GM12878 (cell line): Measurements from ENCODE around the gene GABBR2. TPM values are rescaled to one million over a fixed set of nuclear protein-coding genes. Genes with fewer than 3 reads are reported as not detected.

Experiments used
- ATAC-seq: fragments of 200-7000 bp; cut with Tn5 transposase; 3 replicates; pipeline ENCODE4 v1.9.1; 2020; ENCODE audit warnings: mild to moderate bottlenecking, moderate library complexity
- BruUV-seq: library from RNA; stranded (reverse); fragments of 400-500 nt; replicated peaks from 2 replicates; lab custom pipeline; 2021; lab: Mats Ljungman, UMichigan
- CTCF ChIA-PET: fragments of 300-600 bp; sonication (Branson Sonifier 250); formaldehyde crosslinking; extraction: SDS; loops from one replicate; lab custom pipeline; 2021; ENCODE audit warnings: inconsistent platforms; lab: Yijun Ruan, JAX
- POLR2A ChIA-PET: fragments of 350-600 bp; formaldehyde crosslinking; extraction: SDS; loops from one replicate; lab custom pipeline; 2021; ENCODE audit warnings: inconsistent platforms; lab: Charles Lee
- RAD21 ChIA-PET: fragments of 300-600 bp; sonication (Branson Sonifier 250); formaldehyde crosslinking; loops from one replicate; lab custom pipeline; 2023; ENCODE audit warnings: antibody characterized with exemption; ENCODE audit not compliant: unreplicated experiment; lab: Charles Lee
- SMC1A ChIA-PET: fragments of 300-600 bp; sonication (Branson Sonifier 250); formaldehyde crosslinking; loops from one replicate; lab custom pipeline; 2023; ENCODE audit not compliant: unreplicated experiment, uncharacterized antibody; lab: Charles Lee
- DNase-seq: peaks from one replicate; pipeline ENCODE4 v3.0.0-alpha.2; 2011; ENCODE audit warnings: low read depth, low spot score
- FAIRE-seq: peaks from 3 replicates; lab custom pipeline; 2011; peaks lifted over from hg19 to GRCh38; lab: Jason Lieb, UNC
- H2AFZ ChIP-seq: 2 replicates; pipeline ENCODE4 v1.6.0; 2011; ENCODE audit warnings: low read depth, low read length, control low read depth; ENCODE audit not compliant: control insufficient read depth
- H3K27ac ChIP-seq: 2 replicates; pipeline ENCODE4 v1.5.1; 2011; ENCODE audit warnings: control low read depth; ENCODE audit not compliant: control insufficient read depth, insufficient read depth
- H3K27me3 ChIP-seq, 2 experiments: replicated peaks in 1 of 2; 2 replicates each; pipeline versions ENCODE4 v1.6.0 to v1.6.1; 2011; ENCODE audit warnings: low read length in 1 of 2; ENCODE audit not compliant: control insufficient read depth in 2 of 2, insufficient read depth in 2 of 2
- H3K36me3 ChIP-seq, 2 experiments: 2 replicates each; pipeline ENCODE4 v1.5.1; 2011; ENCODE audit warnings: low read length in 1 of 2; ENCODE audit not compliant: control insufficient read depth in 2 of 2, insufficient read depth in 2 of 2
- H3K4me1 ChIP-seq: 2 replicates; pipeline ENCODE4 v1.6.1; 2011; ENCODE audit warnings: mild to moderate bottlenecking, low read length, moderate library complexity, mixed read lengths; ENCODE audit not compliant: control insufficient read depth, insufficient read depth
- H3K4me2 ChIP-seq: 2 replicates; pipeline ENCODE4 v1.6.0; 2011; ENCODE audit warnings: control low read depth; ENCODE audit not compliant: control insufficient read depth, insufficient read depth
- H3K4me3 ChIP-seq: fragments of 200-600 bp; sonication (generic); 2 replicates; pipeline ENCODE4 v1.5.1; 2016
- H3K79me2 ChIP-seq: 2 replicates; pipeline ENCODE4 v1.6.0; 2011; ENCODE audit warnings: low read length; ENCODE audit not compliant: control insufficient read depth, insufficient read depth
- H3K9ac ChIP-seq: 2 replicates; pipeline ENCODE4 v1.8.0; 2011; ENCODE audit warnings: low read length, control low read depth, mixed read lengths; ENCODE audit not compliant: control insufficient read depth, insufficient read depth
- H3K9me3 ChIP-seq: replicated peaks from 3 replicates; pipeline ENCODE4 v1.5.1; 2011; ENCODE audit warnings: mild to moderate bottlenecking, low read length; ENCODE audit not compliant: control insufficient read depth, insufficient read depth
- H4K20me1 ChIP-seq: 2 replicates; pipeline ENCODE4 v1.6.0; 2011; ENCODE audit not compliant: control insufficient read depth, insufficient read depth
- ATF7 ChIP-seq: fragments of 450-650 bp; IDR thresholded peaks from 2 replicates; pipeline ENCODE4 v1.6.1; 2016; ENCODE audit warnings: low read depth, mild to moderate bottlenecking
- BCL11A ChIP-seq: IDR thresholded peaks from 2 replicates; pipeline ENCODE4 v1.6.1; 2011; ENCODE audit warnings: low read depth, low read length
- BCL3 ChIP-seq: IDR thresholded peaks from 2 replicates; pipeline ENCODE4 v1.6.1; 2011; ENCODE audit warnings: borderline replicate concordance, low read depth, mild to moderate bottlenecking, moderate library complexity, low read length; ENCODE audit not compliant: insufficient read depth, poor library complexity, severe bottlenecking
- CEBPB ChIP-seq, 2 experiments: fragments of 150-350 bp in 1 of 2; IDR thresholded peaks; 2 replicates each; pipeline ENCODE4 v1.6.1; 2012 to 2014; ENCODE audit warnings: low read depth in 2 of 2, low read length in 2 of 2, borderline replicate concordance in 1 of 2, inconsistent platforms in 1 of 2
- EED ChIP-seq: sonication (generic); IDR thresholded peaks from 2 replicates; pipeline ENCODE4 v1.6.1; 2016; ENCODE audit warnings: antibody characterized with exemption, low read depth
- ETV6 ChIP-seq, 2 experiments: fragments of 450-650 bp in 1 of 2; IDR thresholded peaks in 1 of 2; conservative IDR thresholded peaks in 1 of 2; 2 replicates each; pipeline ENCODE4 v1.6.1; 2014; ENCODE audit warnings: antibody characterized with exemption in 1 of 2, borderline replicate concordance in 1 of 2, low read depth in 1 of 2, mild to moderate bottlenecking in 1 of 2, moderate library complexity in 1 of 2
- EZH2 ChIP-seq: IDR thresholded peaks from 2 replicates; pipeline ENCODE4 v1.6.1; 2012; ENCODE audit warnings: low read depth, mild to moderate bottlenecking, control low read depth, inconsistent platforms, low read length, borderline replicate concordance; ENCODE audit not compliant: control insufficient read depth
- HDGF ChIP-seq: fragments of 450-650 bp; IDR thresholded peaks from 2 replicates; pipeline ENCODE4 v1.6.1; 2016; ENCODE audit warnings: antibody characterized with exemption
- IRF4 ChIP-seq: IDR thresholded peaks from 2 replicates; pipeline ENCODE4 v1.6.1; 2011; ENCODE audit warnings: low read depth, low read length
- JUND ChIP-seq: IDR thresholded peaks from 2 replicates; pipeline ENCODE4 v1.6.1; 2012; ENCODE audit warnings: low read depth, mild to moderate bottlenecking, low read length, improper control_type of control experiment, moderate library complexity
- KLF5 ChIP-seq: fragments of 450-650 bp; IDR thresholded peaks from 2 replicates; pipeline ENCODE4 v1.6.1; 2014; ENCODE audit warnings: mild to moderate bottlenecking; ENCODE audit not compliant: partially characterized antibody
- NFXL1 ChIP-seq: fragments of 450-650 bp; IDR thresholded peaks from 2 replicates; pipeline ENCODE4 v1.6.1; 2017; ENCODE audit warnings: antibody characterized with exemption, mild to moderate bottlenecking, borderline replicate concordance
- RAD51 ChIP-seq: fragments of 450-650 bp; IDR thresholded peaks from 2 replicates; pipeline ENCODE4 v1.6.1; 2016; ENCODE audit warnings: moderate library complexity, mild to moderate bottlenecking, inconsistent platforms
- RELA ChIP-seq: fragments of 450-650 bp; IDR thresholded peaks from 2 replicates; pipeline ENCODE4 v1.8.0; 2014; ENCODE audit warnings: borderline replicate concordance; ENCODE audit not compliant: partially characterized antibody
- SMARCA5 ChIP-seq: fragments of 450-650 bp; IDR thresholded peaks from 2 replicates; pipeline ENCODE4 v1.6.1; 2017; ENCODE audit warnings: mild to moderate bottlenecking
- SUZ12 ChIP-seq: fragments of 200-600 bp; sonication (generic); IDR thresholded peaks from one replicate; pipeline ENCODE4 v1.6.1; 2018; ENCODE audit warnings: antibody characterized with exemption, mild to moderate bottlenecking; ENCODE audit not compliant: unreplicated experiment
- YBX1 ChIP-seq: fragments of 450-650 bp; IDR thresholded peaks from 2 replicates; pipeline ENCODE4 v1.6.1; 2016; ENCODE audit warnings: antibody characterized with exemption
- WGBS: methylation state at CpG from one replicate; pipeline ENCODE4 v1.1.6; 2016; ENCODE audit warnings: low lambda C conversion rate; ENCODE audit not compliant: insufficient replicate concordance, insufficient coverage; ENCODE audit errors: missing lambda C conversion rate; 5-methylcytosine and 5-hydroxymethylcytosine counted together
- in situ Hi-C: fragments of 300-500 bp; cut with MboI; formaldehyde crosslinking; loops from 9 replicates; pipeline ENCODE4 v1.14.3; 2018; ENCODE audit warnings: mixed read lengths
- intact Hi-C: fragments of 100-400 bp; cut with micrococcal nuclease; formaldehyde crosslinking; loops from one replicate; pipeline ENCODE4 v1.14.2; 2022; ENCODE audit not compliant: unreplicated experiment
- polyA plus RNA-seq, 11 experiments: library from polyadenylated mRNA; depleted of rRNA in 4 of 11; unstranded in 6 of 11; stranded (reverse) in 5 of 11; fragments of >200 nt; fragmentation: Nextera tagmentation in 4 of 11; fragmentation: Illumina TruSeq in 1 of 11; extraction: Ambion mirVana in 4 of 11; extraction: Trizol in 1 of 11; gene quantifications; 1 replicate in 1 of 11; 2 replicates in 10 of 11; pipeline versions ENCODE4 v1.2.1 to v1.2.3, GENCODE V29; 2011 to 2016; ENCODE audit warnings: inconsistent platforms in 2 of 11, missing spikeins in 2 of 11, low read depth in 1 of 11
- total RNA-seq, 4 experiments: library from RNA; depleted of rRNA in 3 of 4; stranded (reverse); fragments of >200 nt in 3 of 4; fragmentation: Illumina TruSeq in 1 of 4; extraction: Trizol in 1 of 4; gene quantifications; 2 replicates each; pipeline versions ENCODE4 v1.2.1 to v1.2.3, GENCODE V29; 2013 to 2021
- TF ChIP-seq, protein P1 (sequence below): IDR thresholded peaks from 2 replicates; pipeline ENCODE4 v1.6.1; 2012; ENCODE audit warnings: low read length, inconsistent platforms
- TF ChIP-seq, protein P2 (sequence below): fragments of 450-650 bp; IDR thresholded peaks from 2 replicates; pipeline ENCODE4 v1.6.1; 2014; ENCODE audit warnings: mild to moderate bottlenecking

Gene GABBR2
- total and polyA plus RNA-seq, 10 of the 15 experiments (the other 5 are each of a cell fraction or from before 2014, with no cell fraction given), result 0.02 to 2.2 (median 0.06) TPM; not detected in 2

DNA sequence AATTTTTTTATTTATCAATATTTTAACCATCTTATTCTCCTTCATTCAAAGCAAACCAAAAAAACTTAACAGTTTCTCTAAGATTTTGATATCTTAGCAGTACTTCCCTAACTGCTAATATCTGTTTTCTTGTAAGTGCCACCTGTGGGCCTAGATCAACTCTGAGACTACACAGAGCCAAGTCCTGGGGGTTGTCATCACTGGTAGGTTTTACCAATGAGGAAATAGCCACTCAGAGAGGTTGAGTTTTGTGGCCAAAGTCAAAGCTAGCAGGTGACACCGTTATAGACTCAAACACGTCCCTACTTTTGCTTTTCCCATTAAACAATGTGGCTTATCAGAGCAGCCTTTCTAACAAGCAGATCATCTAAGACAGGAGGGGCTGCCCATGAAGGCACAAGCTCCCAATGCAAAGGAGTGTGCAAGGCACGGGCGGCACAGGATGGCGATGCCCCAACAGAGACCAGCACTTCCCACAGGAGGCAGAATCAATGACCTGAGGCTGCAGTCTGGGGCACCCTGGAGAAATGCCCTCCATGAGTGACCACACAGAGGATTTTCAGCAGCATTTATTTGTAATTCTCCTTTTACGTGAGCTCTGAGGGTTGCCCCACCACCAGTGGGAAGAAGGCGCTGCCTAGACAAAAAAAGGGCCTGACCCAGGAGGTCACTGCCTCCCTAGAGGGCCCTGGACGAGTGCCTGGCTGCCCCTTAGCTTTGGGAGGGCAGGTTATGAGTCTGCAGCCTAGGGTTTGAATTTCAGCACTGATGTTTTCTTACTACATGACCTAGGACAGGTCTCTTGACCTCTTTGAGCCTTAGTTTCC lies 460.7 kb downstream of the GABBR2 start:
- no peak overlapping the region for H3K4me3 ChIP-seq
- DNase-seq, result no peak
- no peaks in the 10 kb centered on the region for H3K27me3 ChIP-seq
- in situ Hi-C loops, result no loop called here
- H3K4me1 ChIP-seq, result no peaks in the 10 kb centered on the region
- no peak overlapping the region for H3K27ac ChIP-seq
- H2AFZ ChIP-seq, result no peak overlapping the region
- FAIRE-seq, result no peak
- no peak overlapping the region for H3K9ac ChIP-seq
- H3K9me3 ChIP-seq, result no peaks in the 10 kb centered on the region
- BruUV-seq, result no TSS peak
- ChIA-PET SMC1A (interaction anchor here (0.7 to 1.1 kb wide), 2 partner anchors 13 to 14 kb away, joined by 3 to 4 read pairs; no protein-coding TSS in a partner anchor), POLR2A (interaction anchor here (0.6 to 0.8 kb wide), 2 partner anchors 182 to 325 kb away, joined by 3 to 4 read pairs; no protein-coding TSS in a partner anchor), RAD21 (no interaction called here), CTCF (no interaction called here)
- intact Hi-C loops, result no loop called here
- no peaks in the 10 kb centered on the region for H3K36me3 ChIP-seq
- H4K20me1 ChIP-seq, result no peaks in the 10 kb centered on the region
- ATAC-seq, result no peak
- WGBS, result 59% methylated on average over 8 of the region's 8 CpGs
- H3K79me2 ChIP-seq, result no peaks in the 10 kb centered on the region
- no peak overlapping the region for H3K4me2 ChIP-seq
- no peak for TF ChIP-seq HDGF
- no peak for TF ChIP-seq ATF7
- TF ChIP-seq EZH2, result no peak
- TF ChIP-seq CEBPB (IDR thresholded peaks at IDR 0.05; ENCODE audit: borderline replicate concordance in 1 of 2, low read depth in 2 of 2, low read length in 2 of 2), result no peak
- TF ChIP-seq RELA, result no peak
- no peak for TF ChIP-seq IRF4
- TF ChIP-seq, protein P1, sequence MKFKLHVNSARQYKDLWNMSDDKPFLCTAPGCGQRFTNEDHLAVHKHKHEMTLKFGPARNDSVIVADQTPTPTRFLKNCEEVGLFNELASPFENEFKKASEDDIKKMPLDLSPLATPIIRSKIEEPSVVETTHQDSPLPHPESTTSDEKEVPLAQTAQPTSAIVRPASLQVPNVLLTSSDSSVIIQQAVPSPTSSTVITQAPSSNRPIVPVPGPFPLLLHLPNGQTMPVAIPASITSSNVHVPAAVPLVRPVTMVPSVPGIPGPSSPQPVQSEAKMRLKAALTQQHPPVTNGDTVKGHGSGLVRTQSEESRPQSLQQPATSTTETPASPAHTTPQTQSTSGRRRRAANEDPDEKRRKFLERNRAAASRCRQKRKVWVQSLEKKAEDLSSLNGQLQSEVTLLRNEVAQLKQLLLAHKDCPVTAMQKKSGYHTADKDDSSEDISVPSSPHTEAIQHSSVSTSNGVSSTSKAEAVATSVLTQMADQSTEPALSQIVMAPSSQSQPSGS, result no peak
- no peak for TF ChIP-seq BCL3
- TF ChIP-seq SMARCA5, result no peak
- TF ChIP-seq, protein P2, sequence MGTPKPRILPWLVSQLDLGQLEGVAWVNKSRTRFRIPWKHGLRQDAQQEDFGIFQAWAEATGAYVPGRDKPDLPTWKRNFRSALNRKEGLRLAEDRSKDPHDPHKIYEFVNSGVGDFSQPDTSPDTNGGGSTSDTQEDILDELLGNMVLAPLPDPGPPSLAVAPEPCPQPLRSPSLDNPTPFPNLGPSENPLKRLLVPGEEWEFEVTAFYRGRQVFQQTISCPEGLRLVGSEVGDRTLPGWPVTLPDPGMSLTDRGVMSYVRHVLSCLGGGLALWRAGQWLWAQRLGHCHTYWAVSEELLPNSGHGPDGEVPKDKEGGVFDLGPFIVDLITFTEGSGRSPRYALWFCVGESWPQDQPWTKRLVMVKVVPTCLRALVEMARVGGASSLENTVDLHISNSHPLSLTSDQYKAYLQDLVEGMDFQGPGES, result no peak
- no peak for TF ChIP-seq JUND
- no peak for TF ChIP-seq KLF5
- TF ChIP-seq BCL11A, result no peak
- no peak for TF ChIP-seq EED
- no peak for TF ChIP-seq SUZ12
- no peak for TF ChIP-seq YBX1
- no peak for TF ChIP-seq ETV6 (conservative IDR thresholded peaks at IDR 0.05 in 1 of 2, IDR thresholded peaks at IDR 0.05 in 1 of 2; ENCODE audit: borderline replicate concordance in 1 of 2, low read depth in 1 of 2)
- TF ChIP-seq RAD51, result no peak
- TF ChIP-seq NFXL1, result no peak
